WERI-Rb-1 (cell line): Measurements from ENCODE around the gene FRAS1.
"Not testable (repeated sequence)": the region's sequence is repeated elsewhere in the genome, so short reads cannot be mapped to it uniquely, and the experiment has no call there.

Source experiments
- DNase-seq: peaks from one replicate; pipeline ENCODE4 v3.0.0-alpha.2; 2020
- H3K27ac ChIP-seq: fragments of 250-450 bp; sonication (Bioruptor Pico); 2 replicates; pipeline ENCODE4 v1.5.1; 2020; ENCODE audit warnings: mild to moderate bottlenecking, moderate library complexity
- H3K27me3 ChIP-seq: fragments of 250-450 bp; sonication (Bioruptor Pico); 2 replicates; pipeline ENCODE4 v1.5.1; 2021; ENCODE audit warnings: mild to moderate bottlenecking, low read depth, moderate library complexity; ENCODE audit not compliant: insufficient read depth, severe bottlenecking
- H3K36me3 ChIP-seq: fragments of 250-450 bp; sonication (Bioruptor Pico); 2 replicates; pipeline ENCODE4 v1.5.1; 2020; ENCODE audit warnings: mild to moderate bottlenecking, moderate library complexity
- H3K4me3 ChIP-seq: 2 replicates; pipeline ENCODE4 v1.5.1; 2011; ENCODE audit warnings: low read depth, mild to moderate bottlenecking, control low read depth, low read length
- H3K9me3 ChIP-seq: fragments of 250-450 bp; sonication (Bioruptor Pico); 2 replicates; pipeline ENCODE4 v1.5.1; 2021; ENCODE audit warnings: mild to moderate bottlenecking, moderate library complexity; ENCODE audit not compliant: severe bottlenecking
- CTCF ChIP-seq: IDR thresholded peaks from 2 replicates; pipeline ENCODE4 v1.5.1; 2011; ENCODE audit warnings: low read depth, mild to moderate bottlenecking, control low read depth, inconsistent platforms, low read length

FRAS1 gene

GRCh38 chr4:78174891-78175290, 117.8 kb downstream of the FRAS1 start:
- Histone ChIP-seq H3K9me3 (no peaks in the 10 kb centered on the region), H3K27ac (no peak overlapping the region), H3K27me3 (no peaks in the 10 kb centered on the region), H3K36me3 (no peaks in the 10 kb centered on the region), H3K4me3 (no peak overlapping the region)
- no peak for DNase-seq
- no peak for TF ChIP-seq CTCF

- Histone ChIP-seq H3K4me3 (no peak overlapping the region), H3K9me3 (no peaks in the 10 kb centered on the region), H3K27me3 (no peaks in the 10 kb centered on the region), H3K27ac (no peak overlapping the region), H3K36me3 (no peaks in the 10 kb centered on the region)
- TF ChIP-seq CTCF: no peak
- DNase-seq: no peak
Observed at GRCh38 chr4:78179196-78179595, 122.1 kb downstream of the FRAS1 start.

GRCh38 chr4:78181681-78182234, 124.6 kb downstream of the FRAS1 start:
- not testable (repeated sequence) for H3K27ac ChIP-seq, H3K4me3 ChIP-seq, H3K9me3 ChIP-seq, H3K27me3 ChIP-seq, DNase-seq, H3K36me3 ChIP-seq

GRCh38 chr4:78184584-78184983, 127.5 kb downstream of the FRAS1 start:
- no peak for DNase-seq
- Histone ChIP-seq H3K27ac (no peak overlapping the region), H3K9me3 (no peaks in the 10 kb centered on the region), H3K36me3 (no peaks in the 10 kb centered on the region), H3K27me3 (peaks cover 5% of the 10 kb centered on the region), H3K4me3 (no peak overlapping the region)
- TF ChIP-seq CTCF: no peak

GRCh38 chr4:78185117-78185516, 128.0 kb downstream of the FRAS1 start:
- Histone ChIP-seq H3K9me3 (no peaks in the 10 kb centered on the region), H3K4me3 (no peak overlapping the region), H3K27ac (no peak overlapping the region), H3K36me3 (no peaks in the 10 kb centered on the region), H3K27me3 (peaks cover 5% of the 10 kb centered on the region)
- DNase-seq: no peak
- no peak for TF ChIP-seq CTCF

GRCh38 chr4:78186597-78187543, 129.7 kb downstream of the FRAS1 start:
- Histone ChIP-seq H3K9me3 (no peaks in the 10 kb centered on the region), H3K4me3 (no peak overlapping the region), H3K36me3 (no peaks in the 10 kb centered on the region), H3K27me3 (peaks cover 5% of the 10 kb centered on the region), H3K27ac (no peak overlapping the region)
- DNase-seq: no peak
- no peak for TF ChIP-seq CTCF
